ENCODE results near the gene CELA3B.

The CELA3B gene

GRCh38 chr1:22021061-22021460, 44.2 kb downstream of the CELA3B start:
- H3K4me3 ChIP-seq (ENCODE audit: low read depth, low read length), result no peak overlapping the region
- DNase-seq (ENCODE audit: low read depth), result no peak
- TF ChIP-seq CTCF (conservative IDR thresholded peaks at IDR 0.05; ENCODE audit: low read depth, low read length), result no peak

GRCh38 chr1:22024485-22025367, 47.9 kb downstream of the CELA3B start:
- DNase-seq (ENCODE audit: low read depth), result peak; percentile 93
- no peak for TF ChIP-seq CTCF (conservative IDR thresholded peaks at IDR 0.05; ENCODE audit: low read depth, low read length)
- peak overlapping the region; percentile 100 for H3K4me3 ChIP-seq (ENCODE audit: low read depth, low read length)

- TF ChIP-seq CTCF (conservative IDR thresholded peaks at IDR 0.05; ENCODE audit: low read depth, low read length), result no peak
- DNase-seq (ENCODE audit: low read depth), result peak; percentile 95
- H3K4me3 ChIP-seq (ENCODE audit: low read depth, low read length), result peak overlapping the region; percentile 100
Observed at GRCh38 chr1:22025368-22026155, 48.7 kb downstream of the CELA3B start.

GRCh38 chr1:22026924-22027289, 50.1 kb downstream of the CELA3B start:
- TF ChIP-seq CTCF (conservative IDR thresholded peaks at IDR 0.05; ENCODE audit: low read depth, low read length), result no peak
- H3K4me3 ChIP-seq (ENCODE audit: low read depth, low read length), result no peak overlapping the region
- no peak for DNase-seq (ENCODE audit: low read depth)

- no peak overlapping the region for H3K4me3 ChIP-seq (ENCODE audit: low read depth, low read length)
- TF ChIP-seq CTCF (conservative IDR thresholded peaks at IDR 0.05; ENCODE audit: low read depth, low read length), result no peak
- DNase-seq (ENCODE audit: low read depth), result no peak
Observed at GRCh38 chr1:22030057-22030456, 53.2 kb downstream of the CELA3B start.

GRCh38 chr1:22030473-22030872, 53.7 kb downstream of the CELA3B start:
- no peak for DNase-seq (ENCODE audit: low read depth)
- H3K4me3 ChIP-seq (ENCODE audit: low read depth, low read length), result no peak overlapping the region
- TF ChIP-seq CTCF (conservative IDR thresholded peaks at IDR 0.05; ENCODE audit: low read depth, low read length), result no peak
